IPS-NIHi11 (cell line): ENCODE data around the gene C5orf63.
"Not testable (repeated sequence)": the region's sequence is repeated elsewhere in the genome, so short reads cannot be mapped to it uniquely, and the experiment has no call there.

Source experiments
- DNase-seq: peaks from one replicate; pipeline ENCODE4 v3.0.0; 2012; ENCODE audit warnings: mixed read lengths, low spot score

The C5orf63 gene

DNA sequence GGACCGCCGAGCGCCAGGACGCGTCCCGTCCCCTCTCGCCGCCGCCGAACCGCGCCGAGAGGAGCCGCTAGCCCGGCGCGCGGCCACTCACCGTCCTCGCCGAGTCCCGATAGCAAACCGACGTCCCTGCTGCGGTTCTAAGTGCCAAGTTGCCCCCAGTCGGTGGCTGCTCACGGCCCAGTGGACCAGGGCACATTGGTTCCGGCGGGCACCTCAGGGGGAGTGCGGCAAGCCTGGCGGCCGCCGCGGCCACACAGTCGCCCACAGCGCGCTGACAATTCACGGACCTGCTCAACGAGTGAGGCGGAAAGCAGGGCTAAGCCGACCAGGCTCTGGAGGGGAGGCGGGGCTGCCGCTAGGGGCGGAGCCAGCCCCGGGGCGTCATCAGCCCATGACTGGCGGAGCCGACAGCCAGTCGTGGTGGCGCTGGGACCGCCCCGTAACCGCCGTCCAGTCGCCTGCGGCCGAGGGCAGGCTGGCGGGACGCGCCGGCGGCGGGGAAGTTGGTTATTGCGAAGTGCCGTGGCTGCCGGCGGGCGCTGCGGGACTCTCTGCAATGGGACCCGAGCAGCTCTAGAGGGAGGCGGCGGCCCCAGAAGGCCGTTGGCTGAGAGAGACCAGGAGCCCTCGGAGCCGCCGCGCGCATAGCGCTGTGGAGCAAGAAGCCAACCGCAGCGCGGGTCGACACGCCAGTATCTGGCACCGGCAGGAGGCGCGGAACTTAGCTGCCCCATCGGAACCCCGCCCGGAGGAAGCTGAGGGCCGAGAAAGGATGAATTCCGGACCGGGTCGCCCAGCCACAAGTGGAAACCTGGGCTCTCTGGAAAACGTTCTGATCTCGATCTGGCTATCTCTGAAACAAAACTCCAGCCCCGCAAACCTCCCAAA, 42.8 kb downstream of the C5orf63 start, which contains the start of gene MARCHF3:
Gene MARCHF3, minus strand, starts transcription at position 300 of the 888 bp plus-strand sequence. CDS start 112,387 bp downstream, outside the sequence.
- peak; percentile 97 for DNase-seq

DNA sequence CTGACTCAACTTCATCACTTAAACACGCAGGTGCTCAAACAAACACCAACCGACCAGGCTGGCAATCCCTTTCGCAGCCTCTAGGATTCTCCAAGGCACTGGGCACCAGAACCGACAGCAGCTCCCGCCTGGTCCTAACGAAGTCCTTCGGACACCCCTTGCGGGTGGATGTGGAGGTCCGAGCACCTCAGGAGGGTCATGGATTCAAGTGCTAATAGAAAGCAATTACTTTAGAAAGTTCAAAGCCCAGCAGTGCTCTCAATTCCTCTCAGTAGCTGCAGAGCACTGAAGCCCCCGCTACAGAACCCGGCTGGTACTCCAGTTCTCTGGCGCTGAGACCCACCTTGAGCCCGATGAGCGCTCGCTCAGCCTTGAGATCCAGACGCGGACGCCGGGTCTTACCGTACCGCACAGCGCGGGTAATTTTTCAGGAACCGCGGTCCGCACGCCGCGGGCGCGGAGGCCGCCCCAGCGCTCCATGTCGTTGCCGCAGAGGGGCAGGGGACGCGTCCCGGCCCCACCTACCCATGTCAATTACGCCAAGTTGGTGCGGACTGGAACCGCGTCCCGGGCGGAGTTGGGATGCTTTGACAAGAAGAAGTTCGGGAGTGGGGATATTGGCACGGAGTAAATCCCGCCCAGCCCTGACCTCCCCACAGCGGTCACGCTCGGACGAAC, 43.6 kb downstream of the C5orf63 start:
- peak; percentile 61 for DNase-seq

DNA sequence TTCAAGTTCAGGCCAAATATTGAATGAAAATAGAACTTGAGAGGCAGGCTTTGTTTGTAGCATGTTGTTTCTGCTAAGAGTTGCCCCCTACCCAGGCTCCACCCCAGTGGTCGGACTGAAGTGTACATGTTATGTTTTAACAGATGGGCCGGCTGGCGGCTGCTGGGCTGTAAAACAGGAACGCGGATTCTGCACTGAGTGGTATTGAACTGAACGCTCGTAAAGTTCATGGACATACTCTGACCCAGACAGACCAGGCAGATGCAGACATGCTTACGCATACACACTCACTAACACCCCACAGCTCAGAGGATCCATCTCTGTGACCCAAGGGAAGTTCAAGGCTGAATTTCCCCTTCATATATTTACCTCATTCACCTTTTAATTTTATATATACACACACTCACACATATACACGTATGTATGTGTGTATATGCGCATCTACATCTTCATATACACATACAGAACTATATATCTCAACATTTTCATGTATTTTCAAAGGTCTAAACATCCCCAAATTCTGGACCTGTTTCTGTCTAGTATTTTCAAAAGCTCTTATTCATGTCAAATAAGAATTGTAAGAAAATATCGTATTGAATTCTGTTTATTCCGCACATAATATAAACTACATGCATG, 44.4 kb downstream of the C5orf63 start:
- DNase-seq, result no peak

DNA sequence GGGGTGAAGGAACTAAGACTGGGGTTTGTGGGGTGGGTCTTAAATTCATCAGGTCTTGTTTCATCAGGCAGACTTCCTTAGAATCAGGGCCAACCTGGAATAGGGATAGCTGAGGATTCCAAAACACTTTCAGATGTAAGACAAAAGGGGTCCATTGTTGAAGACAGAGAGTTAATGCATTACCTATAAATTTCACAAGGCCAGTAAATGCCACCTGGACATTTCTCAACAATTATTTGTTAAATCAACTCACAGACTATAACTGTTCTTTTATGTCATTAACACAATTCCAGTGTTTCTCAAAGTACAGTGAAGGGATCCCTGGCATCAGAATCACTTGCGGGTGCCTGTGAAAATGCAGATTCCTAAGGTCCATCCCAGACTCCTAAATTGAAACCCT, 45.8 kb downstream of the C5orf63 start:
- DNase-seq, result no peak

DNA sequence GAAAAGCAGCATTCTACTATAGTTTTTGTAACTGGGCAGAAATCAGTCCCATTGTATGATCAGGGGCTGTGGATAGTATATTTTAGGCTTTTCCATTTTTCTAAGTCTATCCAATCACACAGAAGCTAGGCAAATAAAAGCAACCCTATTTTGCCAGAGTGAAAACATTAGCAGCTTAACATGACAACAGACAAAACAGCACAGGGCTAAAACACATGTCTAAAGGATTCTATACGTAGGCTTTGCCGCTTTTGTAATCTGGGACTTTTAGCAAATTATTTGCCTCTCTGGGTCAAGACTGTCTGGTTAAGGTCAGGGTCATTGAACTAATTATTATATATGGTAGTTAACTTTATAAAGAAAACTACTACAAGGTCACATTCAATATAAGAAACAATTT, 47.1 kb downstream of the C5orf63 start:
- no peak for DNase-seq

DNA sequence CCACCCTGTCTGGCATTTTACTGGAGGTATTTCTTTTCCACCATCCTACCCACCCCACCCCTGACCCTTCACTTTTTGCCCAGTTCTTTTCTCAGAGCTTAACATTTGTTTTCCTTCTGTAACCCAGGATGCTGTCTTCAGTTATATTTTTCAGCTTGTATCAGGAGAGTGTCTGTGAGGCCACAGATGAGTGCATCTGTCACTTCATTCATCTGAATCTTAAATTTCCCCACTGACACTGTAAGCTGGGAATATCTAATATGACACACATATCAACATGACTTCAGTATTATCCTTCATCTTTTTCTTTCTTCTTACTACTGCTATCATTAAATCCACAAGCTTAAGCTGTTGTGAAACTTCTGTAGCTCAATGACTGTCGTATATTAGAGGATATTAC, 47.8 kb downstream of the C5orf63 start:
- no peak for DNase-seq

DNA sequence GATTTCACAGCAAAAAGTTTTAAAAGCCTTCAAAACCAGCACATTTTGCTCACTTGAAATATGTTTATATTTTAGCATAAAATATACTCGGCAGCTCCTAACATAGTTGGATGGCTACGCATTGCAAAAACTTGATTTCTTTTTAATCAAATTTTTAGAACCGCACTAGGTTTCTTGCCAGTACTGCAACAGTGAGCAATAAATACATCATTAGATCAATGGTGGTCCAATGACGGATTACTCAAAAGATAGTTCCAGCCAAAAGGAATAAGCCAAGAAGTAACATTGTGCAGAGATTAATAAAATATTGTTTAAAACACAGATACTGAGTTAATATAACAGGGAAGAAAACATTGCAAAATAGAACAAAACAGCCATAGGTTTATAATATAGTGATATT, 48.5 kb downstream of the C5orf63 start:
- no peak for DNase-seq

DNA sequence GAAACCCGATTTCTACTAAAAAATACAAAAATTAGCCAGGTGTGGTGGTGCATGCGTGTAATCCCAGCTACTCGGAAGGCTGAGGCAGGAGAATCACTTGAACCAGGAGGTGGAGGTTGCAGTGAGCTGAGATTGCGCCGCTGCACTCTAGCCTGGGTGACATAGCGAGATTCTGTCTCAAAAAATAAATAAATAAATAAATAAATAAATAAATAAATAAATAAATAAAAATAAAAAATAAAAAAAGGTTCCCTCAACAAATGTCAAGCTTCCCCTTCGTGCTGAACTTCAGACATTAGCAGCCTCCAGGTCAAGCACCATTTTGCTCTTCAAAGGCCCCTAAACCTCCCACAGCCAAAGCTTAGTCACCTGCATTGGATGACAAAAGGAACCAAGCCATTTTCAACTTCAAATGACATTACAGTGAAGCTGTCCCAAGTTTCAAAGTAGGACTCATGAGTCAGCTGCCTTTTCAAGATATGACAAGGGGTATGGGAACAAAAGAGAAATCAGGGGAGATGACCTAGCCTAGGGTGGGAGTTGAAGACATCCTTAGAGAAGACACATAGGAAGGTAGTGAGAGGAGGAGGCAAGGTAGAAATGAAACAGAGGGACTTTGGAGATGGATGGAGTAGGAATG, 49.6 kb downstream of the C5orf63 start:
- DNase-seq, result not testable (repeated sequence)

DNA sequence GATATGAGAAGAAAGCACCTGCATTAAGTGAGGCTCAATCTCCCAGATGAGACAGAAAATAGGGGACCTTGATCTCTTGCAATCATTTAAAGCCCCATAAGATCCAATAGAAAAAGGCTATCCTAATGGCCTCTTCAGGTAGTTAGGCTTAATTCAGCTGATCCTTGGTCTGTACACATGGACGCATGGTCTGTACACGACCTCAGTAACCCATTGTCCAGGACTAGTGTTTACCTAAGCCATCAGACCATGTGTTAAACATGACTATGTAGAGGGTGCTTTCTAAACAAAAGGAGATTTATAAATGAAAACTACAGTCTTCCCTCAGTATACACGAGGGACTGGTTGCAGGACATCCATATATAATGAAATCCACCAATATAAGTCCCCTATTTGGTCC, 50.5 kb downstream of the C5orf63 start:
- DNase-seq, result no peak

DNA sequence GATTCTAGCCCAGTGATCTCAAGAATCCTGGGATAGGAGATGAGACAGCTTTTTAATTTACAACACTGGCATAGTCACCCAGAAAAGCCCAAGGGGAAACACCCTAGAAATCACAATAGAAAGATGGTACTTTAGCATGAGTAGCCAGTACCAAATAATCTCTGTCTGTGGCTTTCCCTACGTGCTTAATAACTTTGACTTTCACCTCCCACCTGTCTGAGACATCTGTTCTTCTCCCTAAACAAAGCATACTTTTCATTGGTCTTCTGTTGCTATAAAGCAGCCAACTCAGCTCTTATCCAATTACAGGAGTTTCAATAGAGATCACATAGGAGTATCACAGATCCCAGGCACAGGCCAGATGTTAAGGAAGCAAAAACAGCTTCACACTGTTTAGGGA, 53.4 kb downstream of the C5orf63 start:
- DNase-seq, result no peak

DNA sequence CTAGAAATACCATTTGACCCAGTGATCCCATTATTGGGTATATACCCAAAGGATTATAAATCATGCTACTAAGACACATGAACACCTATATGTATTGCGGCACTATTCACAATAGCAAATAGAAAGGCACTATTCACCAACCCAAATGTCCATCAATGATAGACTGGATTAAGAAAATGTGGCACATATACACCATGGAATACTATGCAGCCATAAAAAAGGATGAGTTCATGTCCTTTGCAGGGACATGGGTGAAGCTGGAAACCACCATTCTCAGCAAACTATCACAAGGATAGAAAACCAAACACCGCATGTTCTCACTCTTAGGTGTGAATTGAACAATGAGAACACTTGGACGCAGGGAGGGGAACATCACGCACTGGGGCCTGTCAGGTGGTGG, 56.6 kb downstream of the C5orf63 start:
- not testable (repeated sequence) for DNase-seq

DNA sequence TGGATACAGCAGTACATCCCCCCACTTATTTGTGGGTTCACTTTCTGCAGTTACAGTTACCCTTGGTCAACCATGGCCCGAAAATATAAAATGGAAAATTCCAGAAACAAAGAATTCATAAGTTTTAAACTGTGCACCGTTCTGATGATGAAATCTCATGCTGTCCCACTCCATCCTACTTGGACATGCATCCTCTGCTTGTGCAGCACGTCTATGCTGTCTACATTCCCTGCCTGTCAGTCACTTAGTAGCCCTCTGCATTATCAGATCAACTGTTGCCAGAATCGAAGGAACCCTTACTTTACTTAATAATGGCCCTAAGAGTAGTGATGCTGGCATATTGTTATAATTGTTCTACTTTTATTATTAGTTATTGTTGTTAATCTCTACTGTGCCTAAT, 57.6 kb downstream of the C5orf63 start:
- no peak for DNase-seq

DNA sequence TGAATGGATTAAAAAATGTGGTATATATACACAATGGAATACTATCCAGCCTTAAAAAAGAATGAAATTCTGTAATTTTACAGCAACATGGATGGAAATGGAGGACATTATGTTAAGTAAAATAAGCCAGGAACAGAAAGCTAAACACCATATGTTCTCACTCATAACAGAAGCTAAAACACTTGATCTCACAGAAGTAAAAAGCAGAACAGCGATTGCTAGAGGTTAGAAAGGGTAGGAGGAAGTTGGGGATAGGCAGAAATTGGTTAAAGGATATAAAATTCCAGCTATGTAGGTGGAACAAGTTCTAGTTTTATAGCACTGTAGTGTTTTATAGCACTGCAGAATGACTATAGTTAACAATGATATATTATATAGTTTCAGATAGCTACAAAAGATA, 58.7 kb downstream of the C5orf63 start:
- no peak for DNase-seq

DNA sequence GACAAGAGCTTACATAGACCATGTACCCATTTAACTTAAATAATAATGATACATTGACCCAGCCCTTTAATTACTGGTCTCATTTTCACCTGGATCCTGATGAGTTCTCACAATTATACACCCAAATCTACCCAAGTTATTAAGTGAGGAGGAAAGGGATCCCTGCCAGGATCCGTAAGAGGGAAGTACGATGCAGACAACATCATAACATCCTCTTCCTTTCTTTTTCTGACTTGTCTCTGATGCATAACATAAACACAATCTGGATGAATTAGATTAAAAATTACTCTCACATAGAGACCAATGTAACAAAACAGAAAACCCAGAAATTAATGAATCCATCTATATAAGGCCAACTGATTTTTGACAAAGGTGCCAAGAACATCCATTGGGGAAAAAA, 59.9 kb downstream of the C5orf63 start:
- no peak for DNase-seq

DNA sequence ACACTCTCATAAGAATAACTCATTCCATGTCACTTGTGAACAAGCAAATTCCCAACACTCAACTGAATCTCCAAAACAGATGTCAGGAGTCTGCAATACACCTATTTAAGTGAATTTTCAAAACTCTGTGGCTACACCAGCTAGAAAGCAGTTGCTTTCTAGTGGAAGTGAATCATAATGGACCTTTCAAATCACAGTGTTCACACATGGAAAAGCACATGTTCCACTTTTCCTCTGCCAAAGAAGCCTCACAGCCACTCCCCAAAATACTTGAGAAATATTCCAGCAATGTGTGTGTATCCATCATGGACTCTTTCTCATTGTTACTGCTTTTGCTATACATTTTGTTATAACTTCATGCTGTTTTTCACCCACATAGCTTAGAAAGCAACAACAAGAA, 60.4 kb downstream of the C5orf63 start:
- no peak for DNase-seq

DNA sequence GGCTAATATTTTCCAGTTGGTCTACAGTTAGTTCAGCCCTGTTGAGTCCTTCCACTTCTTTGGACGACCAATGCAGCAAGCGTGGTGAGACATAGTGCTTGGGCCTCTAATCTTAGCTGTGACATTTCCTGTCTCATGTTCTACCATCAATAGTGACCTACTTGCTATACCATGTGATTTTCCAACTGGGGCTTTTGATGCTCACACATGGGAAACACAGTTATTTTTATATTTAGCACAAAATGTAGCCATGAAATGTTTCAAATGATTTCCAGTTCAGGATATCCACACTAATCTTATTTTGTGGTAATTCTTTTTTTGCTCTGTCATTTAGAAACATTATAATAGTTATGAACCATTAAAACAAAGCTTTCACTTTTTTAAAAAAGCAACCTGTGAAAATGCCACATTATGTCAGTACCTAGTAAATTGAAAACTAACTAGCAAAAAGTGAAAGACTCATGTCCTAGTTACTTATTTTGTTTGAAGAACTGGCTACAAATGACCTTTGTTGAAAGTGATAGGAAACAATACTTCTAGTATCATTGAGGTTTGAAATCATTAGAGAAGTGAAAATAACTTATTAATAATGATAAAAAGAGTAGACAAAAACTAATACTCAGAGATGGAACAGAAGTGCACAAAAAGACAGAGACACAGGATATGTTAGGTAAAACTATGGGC, 61.2 kb downstream of the C5orf63 start:
- no peak for DNase-seq

DNA sequence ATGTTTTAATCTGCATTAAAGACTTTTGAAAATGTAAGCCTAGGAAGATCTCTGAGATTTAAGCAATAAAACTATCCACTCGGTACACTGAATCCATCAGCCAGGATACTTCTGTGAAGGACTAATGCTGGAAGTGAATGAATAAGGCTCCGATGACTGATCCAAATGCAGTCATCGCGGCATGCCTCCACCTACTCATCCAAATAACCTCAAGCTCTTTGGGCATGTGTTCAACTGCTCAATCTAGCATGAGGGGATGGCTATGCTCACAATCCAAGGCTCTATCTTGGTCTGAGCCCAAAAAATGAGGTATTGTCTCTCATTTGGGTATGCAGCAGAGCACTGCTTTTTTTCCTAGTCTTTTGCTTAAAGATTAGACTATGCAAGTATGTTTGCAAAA, 62.1 kb downstream of the C5orf63 start:
- no peak for DNase-seq

DNA sequence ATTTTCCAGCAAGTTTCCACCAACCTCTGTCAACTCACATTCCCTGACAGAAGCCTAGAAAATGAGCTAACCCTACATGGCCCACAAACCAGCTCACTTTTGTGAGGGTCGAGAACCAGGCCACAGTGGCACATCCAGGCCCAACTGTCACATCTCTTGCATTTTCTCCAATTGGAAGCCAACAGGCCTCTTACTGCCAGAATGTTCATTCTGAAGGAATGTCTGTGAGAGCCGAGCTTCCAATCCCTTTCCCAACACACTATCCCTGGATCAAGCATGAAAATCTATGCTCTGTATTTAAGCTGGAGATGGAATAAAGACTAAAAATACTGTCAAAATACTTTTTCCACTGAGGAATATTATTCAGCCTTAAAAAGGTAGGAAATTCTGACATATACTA, 62.9 kb downstream of the C5orf63 start:
- no peak for DNase-seq

DNA sequence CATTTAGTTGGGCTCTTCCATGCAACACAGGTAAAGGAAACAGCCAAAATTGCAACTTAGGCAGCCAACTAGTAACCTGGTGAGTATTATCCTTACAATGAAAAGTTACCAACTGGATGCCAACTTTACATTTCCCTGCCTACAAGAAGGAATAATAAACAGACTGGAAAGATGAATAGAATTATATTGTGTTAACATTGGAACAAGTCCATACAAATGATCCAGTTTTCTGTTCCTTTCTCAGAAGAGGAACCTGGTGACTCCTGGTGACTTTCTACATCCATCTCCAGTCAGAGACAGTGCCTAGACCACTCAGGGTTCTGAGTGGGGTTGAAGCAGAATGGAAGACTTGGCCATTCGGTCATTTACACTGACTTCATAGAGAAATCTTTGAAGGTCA, 63.5 kb downstream of the C5orf63 start:
- no peak for DNase-seq

DNA sequence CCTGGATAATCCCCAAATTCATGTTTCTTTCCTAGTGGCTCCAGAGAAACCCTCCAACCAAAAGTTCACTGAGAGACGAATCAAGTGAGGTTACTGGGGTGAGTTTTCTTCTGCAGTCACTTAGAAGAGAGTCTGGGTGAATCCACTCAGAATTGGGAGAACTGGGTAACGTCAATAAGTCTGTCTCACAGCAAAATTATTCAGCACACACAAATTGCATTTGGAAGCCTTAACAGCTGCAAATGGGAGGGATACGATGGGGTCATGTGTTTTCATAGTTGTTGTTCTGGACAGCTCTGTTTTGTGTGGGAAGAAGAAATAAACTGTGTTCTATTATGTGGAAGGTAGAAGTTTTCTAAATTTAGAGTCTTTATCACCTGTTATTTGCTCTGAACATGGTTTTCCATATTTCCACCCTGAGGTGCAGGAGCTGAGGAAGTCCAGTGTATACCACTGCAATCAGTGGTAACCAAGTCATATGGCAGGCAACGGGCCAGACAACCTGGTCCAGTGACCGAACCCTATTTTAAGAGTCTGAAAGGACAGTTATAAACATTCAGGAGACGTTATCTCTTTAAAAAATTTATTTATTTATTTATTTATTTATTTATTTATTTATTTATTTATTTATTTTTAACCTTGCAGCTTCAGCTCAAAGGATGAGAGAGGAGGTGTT, 64.9 kb downstream of the C5orf63 start:
- no peak for DNase-seq

DNA sequence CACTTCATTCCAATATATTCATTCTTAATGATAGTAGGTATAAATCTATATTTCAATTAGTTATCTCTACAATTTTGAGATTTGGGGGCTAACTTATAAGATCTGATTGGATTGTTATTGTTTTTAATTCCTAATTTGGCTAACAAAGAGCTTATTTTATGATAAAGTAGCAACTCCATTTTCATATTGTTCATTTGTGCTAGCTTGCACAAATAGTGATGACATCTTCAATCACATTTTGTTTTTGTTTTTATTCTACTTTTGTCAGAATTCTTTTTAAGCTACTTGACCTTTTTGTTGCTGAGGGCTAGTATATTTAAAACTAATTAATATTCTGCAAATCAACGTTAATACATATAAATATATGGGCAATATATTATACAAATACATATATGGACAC, 65.8 kb downstream of the C5orf63 start:
- DNase-seq, result no peak
